ENCODE measurements around the gene LHPP.

DNA sequence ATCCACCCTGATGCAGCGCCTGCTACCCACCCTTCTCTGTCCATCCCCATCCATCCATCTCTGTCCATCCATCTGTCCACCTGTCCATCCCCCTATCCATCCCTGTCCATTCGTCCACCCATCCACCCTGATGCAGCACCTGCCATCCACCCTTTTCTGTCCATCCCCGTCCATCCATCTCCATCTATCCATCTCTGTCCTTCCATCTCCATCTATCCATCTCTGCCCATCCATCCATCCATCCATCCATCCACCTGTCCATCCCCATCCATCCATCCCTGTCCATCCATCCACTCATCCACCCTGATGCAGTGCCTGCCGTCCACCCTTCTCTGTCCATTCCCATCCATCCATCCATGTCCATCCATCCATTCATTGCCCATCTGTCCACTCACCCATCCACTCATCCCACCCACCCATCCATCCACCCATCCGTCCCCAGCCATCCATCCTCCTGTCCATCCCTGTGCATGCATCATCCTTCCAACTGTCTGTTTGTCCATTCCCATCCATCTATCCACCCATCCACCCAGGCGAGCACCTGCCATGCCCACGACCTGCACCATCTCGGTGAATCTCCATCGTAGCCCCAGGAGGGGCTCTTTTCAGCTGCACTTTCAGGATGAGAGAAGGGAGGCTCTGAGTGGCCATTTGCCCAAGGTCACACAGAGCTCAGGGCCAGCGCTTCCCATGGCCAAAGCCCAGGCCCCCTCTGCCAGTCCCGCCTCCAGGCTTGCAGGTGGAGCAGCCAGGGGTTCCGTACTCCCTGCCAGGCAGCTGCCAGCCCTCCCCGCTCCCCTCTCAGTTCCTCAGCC, 137.4 kb downstream of the LHPP start:
- TF ChIP-seq, protein P1, sequence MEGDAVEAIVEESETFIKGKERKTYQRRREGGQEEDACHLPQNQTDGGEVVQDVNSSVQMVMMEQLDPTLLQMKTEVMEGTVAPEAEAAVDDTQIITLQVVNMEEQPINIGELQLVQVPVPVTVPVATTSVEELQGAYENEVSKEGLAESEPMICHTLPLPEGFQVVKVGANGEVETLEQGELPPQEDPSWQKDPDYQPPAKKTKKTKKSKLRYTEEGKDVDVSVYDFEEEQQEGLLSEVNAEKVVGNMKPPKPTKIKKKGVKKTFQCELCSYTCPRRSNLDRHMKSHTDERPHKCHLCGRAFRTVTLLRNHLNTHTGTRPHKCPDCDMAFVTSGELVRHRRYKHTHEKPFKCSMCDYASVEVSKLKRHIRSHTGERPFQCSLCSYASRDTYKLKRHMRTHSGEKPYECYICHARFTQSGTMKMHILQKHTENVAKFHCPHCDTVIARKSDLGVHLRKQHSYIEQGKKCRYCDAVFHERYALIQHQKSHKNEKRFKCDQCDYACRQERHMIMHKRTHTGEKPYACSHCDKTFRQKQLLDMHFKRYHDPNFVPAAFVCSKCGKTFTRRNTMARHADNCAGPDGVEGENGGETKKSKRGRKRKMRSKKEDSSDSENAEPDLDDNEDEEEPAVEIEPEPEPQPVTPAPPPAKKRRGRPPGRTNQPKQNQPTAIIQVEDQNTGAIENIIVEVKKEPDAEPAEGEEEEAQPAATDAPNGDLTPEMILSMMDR (conservative IDR thresholded peaks at IDR 0.05; ENCODE audit: low read depth in 2 of 2), result no peak
- TF ChIP-seq, protein P2, sequence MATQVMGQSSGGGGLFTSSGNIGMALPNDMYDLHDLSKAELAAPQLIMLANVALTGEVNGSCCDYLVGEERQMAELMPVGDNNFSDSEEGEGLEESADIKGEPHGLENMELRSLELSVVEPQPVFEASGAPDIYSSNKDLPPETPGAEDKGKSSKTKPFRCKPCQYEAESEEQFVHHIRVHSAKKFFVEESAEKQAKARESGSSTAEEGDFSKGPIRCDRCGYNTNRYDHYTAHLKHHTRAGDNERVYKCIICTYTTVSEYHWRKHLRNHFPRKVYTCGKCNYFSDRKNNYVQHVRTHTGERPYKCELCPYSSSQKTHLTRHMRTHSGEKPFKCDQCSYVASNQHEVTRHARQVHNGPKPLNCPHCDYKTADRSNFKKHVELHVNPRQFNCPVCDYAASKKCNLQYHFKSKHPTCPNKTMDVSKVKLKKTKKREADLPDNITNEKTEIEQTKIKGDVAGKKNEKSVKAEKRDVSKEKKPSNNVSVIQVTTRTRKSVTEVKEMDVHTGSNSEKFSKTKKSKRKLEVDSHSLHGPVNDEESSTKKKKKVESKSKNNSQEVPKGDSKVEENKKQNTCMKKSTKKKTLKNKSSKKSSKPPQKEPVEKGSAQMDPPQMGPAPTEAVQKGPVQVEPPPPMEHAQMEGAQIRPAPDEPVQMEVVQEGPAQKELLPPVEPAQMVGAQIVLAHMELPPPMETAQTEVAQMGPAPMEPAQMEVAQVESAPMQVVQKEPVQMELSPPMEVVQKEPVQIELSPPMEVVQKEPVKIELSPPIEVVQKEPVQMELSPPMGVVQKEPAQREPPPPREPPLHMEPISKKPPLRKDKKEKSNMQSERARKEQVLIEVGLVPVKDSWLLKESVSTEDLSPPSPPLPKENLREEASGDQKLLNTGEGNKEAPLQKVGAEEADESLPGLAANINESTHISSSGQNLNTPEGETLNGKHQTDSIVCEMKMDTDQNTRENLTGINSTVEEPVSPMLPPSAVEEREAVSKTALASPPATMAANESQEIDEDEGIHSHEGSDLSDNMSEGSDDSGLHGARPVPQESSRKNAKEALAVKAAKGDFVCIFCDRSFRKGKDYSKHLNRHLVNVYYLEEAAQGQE (IDR thresholded peaks at IDR 0.05; ENCODE audit: unreplicated experiment), result no peak
- no peak for TF ChIP-seq EZH2 (IDR thresholded peaks at IDR 0.05; ENCODE audit: low read depth, unreplicated experiment)

All from GM23338 (cell line).